Activated CD8-positive, alpha-beta memory T cell treated with anti-CD3 and anti-CD28 coated beads for 24 hours (primary cell): Measurements from ENCODE around the gene CYP4V2.

ENCODE experiments used
- DNase-seq: peaks from one replicate; pipeline ENCODE4 v3.0.0-alpha.2; 2020

The CYP4V2 gene

DNA sequence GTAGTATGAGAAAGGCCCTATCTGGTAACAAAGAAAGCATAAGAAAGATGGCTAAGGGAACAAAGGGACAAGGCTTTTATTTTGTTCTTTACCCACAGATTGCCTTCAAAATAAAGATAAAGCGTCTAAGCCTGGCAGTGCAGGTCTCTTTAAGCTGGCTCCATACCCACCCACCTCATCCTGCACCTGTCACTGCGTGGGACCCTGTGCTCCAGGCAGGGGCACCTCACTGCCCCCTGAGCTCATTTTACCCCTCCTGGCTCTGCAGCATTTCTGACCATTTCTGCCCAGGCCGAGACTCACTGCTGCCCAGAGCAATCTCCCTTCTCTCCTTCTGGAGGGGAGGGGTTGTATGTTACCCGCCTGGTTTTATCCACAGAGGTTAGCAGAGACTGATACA is 1.7 kb upstream of the CYP4V2 start:
- DNase-seq: no peak

DNA sequence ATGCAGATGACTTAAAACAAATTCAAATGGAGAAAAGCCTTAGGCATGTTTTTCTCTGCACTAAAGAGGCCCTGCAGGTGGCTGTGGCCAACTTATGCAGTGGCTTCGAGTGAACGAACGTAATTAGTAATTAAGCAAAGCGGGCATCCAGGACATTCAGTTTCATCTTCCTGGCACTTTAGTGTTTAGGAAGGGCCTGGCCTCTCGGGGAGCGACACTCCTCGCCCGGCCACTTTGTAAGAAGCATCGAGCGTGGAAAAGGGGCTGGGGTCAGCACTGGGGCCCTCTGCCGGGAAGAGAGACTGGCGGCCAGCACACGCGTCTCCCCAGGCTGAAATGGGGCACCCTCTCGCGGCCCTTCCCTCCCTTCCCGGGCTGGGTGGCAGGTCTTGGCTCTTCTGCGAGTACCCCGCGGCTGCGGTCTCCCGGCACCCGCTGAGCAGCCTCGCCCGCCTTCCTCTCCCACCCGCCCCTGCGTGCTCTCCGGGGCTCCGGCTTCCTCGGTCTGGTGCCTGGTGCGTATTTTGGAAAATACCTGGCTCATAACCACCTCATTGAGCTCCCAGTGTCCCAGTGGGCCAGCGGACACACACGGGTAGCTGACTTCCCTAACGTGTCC is 677 bp upstream of the CYP4V2 start:
- DNase-seq: no peak

DNA sequence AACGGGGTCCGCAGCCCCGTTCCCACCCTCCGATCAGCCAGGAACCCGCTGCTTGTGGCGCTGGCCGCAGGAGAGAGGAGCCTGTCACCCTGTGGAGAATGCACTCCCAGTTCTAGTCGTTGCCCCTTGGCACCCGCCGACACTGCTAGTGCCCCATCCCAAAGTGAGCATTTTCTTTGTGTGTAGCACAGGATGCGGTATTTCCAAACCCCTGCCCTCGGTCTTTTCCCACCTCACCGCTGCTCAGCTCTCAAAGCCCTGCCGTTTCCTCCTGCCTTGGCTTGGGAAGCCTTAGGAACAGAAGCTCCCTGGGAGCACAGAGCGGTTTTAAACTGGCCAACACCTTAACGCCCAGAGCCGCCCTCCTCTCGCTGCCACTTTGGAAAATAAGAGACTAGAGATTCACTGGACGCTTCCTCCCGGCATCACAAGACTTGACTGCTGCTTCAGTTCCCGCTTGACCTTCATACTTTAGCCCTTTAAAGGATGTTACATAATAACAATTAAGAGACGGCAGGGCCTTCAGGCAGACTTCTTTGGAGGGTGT is 772 bp downstream of the CYP4V2 start:
- DNase-seq: peak; percentile 81

DNA sequence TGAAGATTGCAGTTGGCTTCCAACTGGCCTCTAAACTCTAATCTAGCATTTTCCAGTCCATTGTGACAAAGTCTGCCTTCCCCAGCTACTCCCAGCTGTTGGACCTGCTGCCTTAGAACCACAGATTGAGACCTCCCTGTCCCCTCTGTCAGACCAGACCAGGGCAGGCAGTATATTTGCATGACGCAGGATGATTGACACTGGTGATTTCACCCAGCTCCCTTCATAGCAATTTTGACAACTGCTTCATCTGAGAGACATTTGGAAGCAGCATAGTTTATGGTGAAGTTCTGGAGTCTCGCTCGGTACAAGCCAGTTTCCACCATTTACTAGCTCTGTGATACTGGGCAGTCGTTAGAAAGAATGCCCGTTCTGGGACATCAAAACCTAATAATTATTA is 2.5 kb downstream of the CYP4V2 start:
- DNase-seq: no peak

DNA sequence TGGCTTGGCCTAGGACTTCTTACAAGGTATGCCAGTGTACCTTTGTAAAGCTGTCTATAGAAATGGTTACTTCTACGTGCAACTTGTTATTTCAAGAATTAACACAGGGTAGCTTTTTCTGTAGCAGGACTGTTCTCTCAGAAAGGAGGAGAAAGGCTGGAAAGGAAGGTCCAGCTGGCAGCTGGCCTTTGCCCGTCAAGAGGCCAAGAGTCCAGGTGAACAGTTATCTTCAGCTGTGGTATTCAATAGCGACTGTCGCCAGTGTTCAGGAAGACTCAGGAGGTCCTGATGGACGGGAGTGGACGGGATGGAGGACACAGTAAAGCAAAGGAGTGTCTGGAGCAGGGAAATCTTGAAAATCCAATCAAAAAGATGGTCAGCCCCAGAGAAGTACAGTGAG is 4.7 kb downstream of the CYP4V2 start:
- no peak for DNase-seq

DNA sequence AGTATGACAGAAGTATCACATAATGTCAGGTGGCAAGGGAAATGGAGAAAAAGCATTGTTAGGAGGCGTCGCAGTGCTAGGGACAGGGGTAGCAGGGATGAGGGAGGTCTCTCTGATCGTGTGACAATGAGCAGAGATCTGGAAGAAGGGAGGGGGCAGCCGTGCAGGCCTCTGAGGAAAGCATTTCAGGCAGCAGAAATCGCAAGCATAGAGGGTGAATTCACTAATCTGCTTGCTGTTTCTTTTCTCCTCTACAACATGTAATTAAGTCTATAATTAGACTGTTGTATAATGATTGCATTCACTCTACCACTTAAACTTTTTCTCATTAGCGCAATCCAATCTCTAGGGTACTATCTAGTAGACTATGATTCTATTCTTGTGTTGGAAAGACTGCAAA is 9.1 kb downstream of the CYP4V2 start:
- DNase-seq: no peak

DNA sequence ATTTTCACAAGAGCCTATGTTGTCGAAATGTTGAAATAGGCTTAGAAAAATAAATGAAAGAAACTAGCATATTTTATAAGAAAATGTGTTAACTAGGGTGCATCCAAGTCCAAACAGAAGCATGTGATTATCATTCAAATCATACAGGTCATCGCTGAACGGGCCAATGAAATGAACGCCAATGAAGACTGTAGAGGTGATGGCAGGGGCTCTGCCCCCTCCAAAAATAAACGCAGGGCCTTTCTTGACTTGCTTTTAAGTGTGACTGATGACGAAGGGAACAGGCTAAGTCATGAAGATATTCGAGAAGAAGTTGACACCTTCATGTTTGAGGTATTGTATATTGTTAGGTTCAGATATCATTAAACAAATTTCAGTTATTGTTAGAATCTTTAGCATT is 9.6 kb downstream of the CYP4V2 start:
- DNase-seq: no peak

DNA sequence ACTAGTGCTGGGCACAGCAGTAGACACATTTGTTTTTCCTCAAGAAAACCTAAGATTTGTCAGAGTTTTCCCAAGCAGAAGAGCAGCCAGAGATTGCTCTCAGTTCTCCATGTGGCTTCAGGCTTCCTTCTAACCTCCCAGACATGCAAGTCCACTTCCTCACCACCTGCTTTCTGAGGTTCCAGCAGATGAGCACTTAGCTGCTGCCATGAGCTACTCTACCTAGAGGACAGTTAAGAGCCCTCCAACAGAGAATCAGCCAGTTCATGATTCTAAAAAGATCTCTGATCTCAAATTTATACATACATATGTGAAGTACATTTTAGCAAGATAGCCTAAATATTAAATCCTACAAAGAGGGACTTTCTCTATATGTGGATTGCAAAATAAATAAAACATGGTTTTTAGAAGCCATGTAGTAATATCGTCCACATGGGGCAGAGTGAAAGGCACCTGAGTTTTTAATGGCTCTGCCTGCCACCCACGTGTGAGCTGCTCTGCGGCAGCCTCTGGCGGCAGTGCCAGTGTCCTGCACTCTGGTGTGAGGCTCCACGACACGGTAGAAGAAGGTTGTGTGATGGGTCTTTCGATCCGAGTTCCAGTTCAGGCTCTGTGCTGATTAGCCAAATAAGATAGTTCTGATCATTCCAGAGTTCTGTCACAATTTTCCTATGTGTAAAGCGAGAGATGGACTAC is 10.3 kb downstream of the CYP4V2 start:
- DNase-seq: peak; percentile 66

DNA sequence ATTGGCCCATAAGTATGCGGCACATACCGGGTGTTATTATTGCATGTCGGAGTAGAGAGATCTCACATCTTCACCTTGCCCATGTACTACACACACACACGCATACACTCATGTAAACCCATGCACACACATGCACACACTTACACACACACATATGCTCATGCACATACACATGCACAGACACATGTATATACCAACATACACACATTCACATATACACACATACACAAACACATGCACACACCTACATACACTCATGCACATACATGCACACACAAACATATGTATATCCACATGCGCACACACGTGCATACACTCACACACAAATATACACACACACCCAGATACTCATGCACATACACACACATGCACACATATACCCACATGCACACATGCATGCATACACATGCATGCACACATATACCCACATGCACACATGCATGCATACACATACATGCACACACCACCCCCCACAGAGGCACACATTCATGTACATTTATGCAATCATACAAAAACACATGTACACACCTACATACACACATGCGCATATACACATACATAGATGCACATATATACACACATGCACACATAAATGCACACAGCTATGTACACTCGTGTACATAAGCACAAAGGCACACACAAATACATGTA is 11.2 kb downstream of the CYP4V2 start:
- no peak for DNase-seq

DNA sequence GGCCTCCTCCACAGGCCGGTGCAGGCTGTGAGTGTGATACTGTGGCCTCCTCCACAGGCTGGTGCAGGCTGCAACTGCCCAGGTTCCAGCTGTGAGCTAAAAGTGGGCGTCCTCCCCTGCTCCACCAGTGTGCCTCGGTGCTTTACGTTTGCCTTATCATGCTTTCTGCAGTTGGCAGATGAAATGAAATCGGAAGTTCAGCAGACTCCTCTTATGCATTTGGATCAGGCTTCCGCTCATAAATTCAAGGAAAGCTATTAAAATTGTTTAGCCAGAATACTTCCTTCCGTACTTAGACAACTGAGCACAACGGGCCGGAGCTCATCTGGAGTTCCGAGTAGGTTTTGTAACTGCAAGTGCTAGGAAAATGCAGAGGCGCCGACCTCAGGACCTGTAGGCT is 12.0 kb downstream of the CYP4V2 start:
- no peak for DNase-seq

DNA sequence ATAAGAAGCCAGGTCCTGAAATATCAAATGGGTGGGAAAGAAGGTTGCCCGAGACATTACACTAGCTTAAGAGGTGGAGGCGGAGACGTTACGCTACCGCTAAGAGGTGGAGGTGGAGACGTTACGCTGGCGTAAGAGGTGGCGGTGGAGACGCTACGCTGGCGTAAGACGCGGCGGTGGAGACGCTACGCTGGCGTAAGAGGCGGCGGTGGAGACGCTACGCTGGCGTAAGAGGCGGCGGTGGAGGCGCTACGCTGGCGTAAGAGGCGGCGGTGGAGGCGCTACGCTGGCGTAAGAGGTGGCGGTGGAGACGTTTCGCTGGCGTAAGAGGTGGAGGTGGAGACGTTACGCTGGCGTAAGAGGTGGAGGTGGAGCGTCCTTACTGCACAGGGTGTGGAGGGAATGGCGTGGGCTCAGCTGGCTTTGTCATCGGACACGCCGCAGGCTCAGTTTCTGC is 12.8 kb downstream of the CYP4V2 start:
- DNase-seq: no peak

DNA sequence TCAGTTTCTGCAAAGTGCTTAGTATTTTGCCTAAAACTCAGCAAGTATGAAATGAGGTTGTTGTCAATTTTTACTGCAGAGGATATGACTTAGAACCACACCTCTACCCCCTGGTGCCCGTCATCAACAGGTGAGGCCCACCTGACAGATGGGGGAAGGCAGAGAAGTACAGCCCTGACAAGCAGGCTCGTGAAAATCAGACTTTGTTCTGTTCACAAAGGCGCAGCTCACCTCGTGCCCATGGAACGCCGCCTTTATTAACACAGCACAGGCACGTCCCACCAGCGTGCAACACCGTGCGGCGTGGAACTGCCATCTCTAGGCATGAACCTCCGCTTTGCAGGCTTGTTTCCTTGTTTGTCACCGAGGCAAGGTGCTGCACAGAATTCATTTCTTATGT is 13.3 kb downstream of the CYP4V2 start:
- no peak for DNase-seq

DNA sequence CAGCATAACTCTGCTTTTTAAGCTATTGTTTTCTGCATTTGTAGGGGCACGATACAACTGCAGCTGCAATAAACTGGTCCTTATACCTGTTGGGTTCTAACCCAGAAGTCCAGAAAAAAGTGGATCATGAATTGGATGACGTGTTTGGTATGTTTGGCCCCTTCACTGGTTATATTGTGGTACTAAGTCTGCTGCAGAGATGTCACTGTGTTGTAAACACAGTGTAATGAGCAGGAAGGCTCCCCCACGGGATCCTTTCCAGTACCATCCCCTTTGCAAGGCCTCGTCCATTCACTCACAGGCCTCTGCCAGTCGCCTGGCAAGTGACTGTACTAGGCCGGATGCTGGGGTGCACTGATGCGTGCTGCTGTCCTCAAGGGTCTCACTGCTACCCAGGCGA is 13.8 kb downstream of the CYP4V2 start:
- no peak for DNase-seq

DNA sequence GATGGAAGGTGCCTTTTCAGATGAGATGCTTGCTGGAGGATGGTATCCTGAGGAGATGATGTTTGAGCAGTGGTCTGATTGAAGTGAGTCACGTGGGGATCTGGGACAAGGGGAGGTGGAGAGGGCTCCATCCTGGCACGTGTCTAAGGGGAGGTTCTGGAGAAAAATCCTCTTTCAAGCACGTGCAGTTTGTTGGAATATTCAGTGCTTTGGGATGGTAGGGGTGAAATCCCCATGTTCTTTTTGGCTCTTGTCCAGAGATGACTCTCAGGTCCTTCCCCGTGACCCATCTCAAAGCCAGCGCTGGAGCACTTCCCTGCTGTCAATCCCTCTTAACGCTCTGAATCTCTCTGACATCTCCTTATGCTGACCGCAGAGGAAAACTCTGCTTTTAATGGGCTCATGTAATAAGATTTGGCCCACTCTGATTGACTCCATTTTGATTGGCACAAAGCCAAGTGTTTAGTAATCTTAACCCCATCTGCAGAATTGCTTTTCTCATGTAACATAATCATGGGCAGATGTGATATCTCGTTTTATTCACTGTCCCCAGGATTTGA is 25.2 kb downstream of the CYP4V2 start:
- DNase-seq: no peak

DNA sequence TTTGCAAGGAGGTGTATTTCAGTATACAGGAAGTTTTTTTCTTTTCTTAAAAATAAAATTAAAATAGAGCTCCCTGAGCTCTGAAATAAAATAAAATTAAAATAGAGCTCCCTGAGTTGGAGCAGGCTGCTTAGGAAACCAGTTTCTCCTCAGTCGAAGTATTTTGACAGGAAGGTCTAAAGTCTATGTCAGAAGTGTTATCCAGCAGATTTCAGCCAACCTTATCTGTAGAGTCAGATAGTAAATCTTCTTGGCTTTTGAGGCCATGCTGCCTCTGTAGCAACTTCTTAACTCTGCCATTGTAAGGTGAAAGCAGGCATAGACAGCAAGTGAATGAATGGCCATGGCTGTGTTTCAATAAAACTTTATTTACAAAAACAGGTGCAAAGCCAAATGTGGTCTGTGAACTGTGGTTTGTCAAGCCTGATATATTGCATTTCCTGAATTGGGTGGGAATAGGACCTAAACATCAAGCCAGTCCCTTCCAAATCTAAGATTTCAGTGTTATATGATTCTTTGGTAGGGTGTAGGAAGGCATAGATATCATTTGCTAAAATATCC is 26.4 kb downstream of the CYP4V2 start:
- no peak for DNase-seq

DNA sequence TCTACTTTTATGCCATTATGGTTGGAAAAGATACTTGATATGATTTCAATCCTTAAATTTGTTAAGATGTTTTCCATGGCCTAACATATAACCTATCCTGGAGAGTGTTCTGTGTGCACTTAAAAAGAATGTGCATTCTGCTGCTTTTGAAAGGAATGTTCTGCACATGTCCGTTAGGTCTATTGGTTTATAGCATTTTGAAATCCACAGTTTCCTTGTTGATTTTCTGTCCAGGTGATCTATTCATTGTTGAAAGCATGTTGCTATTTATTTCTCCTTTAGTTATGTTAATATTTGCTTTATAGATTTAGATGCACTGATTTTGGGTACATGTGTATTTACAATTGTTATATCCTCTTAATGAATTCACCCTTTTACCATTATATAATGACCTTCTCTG is 30.3 kb downstream of the CYP4V2 start:
- no peak for DNase-seq

DNA sequence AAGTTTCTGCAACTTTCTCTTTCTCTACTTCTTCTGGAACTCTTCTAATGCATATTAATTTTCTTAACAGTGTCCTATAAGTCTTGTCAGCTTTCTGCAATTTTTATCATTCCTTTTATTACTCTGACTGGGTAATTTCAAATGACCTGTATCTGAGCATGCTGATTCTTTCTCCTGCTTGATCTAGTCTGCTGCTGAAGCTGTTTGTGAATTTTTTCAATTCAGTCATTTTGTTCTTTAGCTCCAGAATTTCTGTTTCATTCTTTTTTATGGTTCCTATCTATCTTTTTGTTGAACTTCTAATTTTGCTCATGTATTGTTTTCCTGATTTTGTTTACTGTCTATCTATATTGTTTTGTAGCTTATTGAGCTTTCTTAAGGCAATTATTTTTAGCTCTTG is 34.5 kb downstream of the CYP4V2 start:
- DNase-seq: no peak

DNA sequence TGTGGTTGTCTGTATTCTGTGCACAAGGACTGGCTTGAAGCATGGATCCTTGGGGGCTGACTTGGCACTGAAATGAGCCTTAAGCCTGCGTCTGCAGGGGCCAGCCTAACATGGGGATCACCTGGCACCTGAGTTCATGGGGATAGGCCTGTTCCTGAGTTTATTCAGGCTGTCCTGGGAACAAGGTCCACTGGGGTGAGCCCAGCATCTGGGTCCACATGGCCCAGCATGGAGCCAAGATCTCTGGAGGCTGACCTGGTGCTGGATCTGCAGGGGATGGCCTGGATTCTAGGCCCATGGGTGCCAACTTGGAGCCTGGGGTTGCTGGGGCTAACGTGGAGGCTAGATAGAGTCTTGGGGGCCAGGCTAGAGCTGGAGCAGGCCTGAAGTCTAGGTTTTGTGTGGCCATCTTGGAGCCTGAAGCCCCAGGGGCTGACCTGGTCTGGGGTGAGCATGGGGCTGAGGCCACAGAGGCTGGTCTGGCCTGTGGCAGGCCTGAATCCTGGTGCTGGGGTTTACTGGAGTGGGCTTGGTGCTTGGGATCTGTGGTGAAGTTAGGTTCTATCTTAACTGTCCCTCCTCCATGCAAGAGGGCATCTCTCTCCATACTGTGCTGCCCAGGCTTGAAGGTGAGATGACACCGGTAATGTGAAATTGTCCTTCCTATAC is 35.3 kb downstream of the CYP4V2 start:
- DNase-seq: no peak

DNA sequence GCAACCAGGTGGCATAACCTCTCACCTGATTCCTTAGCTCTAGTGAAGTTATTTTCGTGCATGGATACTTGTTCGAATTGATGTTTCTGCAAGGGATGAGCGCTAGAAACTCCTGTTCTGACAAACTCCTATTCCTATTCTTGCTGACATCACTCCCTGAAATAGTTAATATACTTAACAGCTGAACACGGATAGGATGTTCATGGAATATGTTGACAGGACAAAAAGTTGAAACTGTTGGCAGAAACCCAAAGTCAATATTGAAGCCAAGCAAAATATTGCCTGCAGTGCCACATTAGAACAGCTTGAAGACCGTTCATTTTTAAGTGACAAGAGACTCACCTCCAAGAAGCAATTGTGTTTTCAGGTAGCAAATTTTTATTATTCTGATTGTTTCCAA is 35.9 kb downstream of the CYP4V2 start, which contains the start of gene KLKB1:
Gene KLKB1, plus strand, starts transcription at position 287 of the 400 bp plus-strand sequence. CDS start 689 bp downstream, outside the sequence.
- DNase-seq: no peak

DNA sequence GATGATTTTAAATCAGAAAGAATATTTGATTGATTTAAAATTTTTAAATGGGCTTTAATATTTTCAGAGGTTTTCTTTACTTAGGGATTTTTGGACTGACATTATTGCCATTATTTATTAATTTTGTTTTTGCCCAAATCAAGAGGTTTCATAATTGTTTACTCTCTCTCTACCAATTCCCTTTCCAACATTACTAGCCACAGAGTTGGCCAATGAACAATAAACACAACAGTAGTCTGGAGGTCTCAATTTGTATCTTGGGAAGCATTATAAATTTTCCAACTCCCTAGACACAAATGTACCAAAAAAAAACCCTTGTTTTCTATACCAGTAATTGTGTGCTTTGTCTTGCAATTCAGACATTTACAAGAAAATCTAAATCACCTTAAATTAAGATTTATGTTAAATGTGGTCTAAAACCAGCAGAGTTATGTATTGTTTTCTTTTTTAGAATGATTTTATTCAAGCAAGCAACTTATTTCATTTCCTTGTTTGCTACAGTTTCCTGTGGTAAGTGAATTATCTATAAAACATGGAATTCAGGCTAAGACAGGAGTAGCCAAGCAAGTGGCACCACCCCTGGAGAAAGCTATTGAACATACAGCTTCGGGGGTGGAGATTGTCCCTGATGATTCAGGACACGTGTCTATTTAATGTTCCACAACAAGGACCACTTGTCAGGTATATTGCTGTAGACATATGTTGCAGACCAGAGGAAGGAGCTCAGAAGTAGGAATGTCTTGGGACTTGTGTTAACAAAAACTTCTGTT is 36.6 kb downstream of the CYP4V2 start:
- no peak for DNase-seq

DNA sequence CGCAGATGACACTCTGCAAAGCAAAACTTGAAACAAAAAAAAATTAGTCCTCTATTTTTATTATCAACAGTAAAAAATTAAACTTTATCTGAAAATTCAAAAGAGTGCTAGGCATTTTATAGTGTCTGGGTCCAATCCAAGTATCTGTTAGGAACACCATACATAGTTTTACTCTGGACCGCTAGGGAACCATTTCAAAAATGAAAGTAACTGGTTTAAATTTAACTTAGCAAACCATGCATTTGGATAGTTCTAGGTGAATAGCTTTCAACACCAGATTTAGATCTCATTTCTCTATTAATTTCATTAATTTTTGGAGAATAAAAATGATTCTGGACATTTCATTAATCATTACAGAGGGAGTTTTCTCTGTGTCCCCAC is 37.1 kb downstream of the CYP4V2 start:
- no peak for DNase-seq

DNA sequence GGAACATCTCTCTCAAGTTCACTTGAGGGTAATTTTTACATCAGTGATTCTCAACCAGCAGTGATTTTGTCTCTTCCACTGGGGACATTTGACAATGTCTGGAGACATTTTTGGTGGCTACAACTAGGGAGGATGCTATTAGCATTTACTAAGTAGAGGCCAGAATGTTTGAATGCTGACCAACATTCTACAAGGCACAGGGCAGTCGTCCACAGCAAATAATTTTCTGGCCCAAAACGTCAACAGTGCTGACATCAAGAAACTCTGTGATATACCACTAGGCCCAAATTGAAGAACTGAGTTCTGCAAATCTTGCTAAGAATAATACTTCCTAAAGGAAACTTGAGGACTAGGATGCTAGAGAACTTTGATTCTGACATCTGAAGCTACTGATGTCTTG is 43.0 kb downstream of the CYP4V2 start:
- no peak for DNase-seq
